NCI-H460 (cell line): Measurements from ENCODE around the gene ATP10B. TPM values are rescaled to one million over a fixed set of nuclear protein-coding genes. Genes with fewer than 3 reads are reported as not detected.

ENCODE experiments used
- DNase-seq: peaks from one replicate; pipeline ENCODE4 v3.0.0-alpha.2; 2016; ENCODE audit warnings: low read depth; ENCODE audit errors: extremely low read depth
- total RNA-seq: library from RNA; depleted of rRNA; stranded (reverse); fragments of >200 nt; shearing (Covaris generic); gene quantifications from 2 replicates; pipeline ENCODE4 v1.2.3, GENCODE V29; 2014

ATP10B gene
- total RNA-seq, 1 experiment from 2014 or later: not detected

DNA sequence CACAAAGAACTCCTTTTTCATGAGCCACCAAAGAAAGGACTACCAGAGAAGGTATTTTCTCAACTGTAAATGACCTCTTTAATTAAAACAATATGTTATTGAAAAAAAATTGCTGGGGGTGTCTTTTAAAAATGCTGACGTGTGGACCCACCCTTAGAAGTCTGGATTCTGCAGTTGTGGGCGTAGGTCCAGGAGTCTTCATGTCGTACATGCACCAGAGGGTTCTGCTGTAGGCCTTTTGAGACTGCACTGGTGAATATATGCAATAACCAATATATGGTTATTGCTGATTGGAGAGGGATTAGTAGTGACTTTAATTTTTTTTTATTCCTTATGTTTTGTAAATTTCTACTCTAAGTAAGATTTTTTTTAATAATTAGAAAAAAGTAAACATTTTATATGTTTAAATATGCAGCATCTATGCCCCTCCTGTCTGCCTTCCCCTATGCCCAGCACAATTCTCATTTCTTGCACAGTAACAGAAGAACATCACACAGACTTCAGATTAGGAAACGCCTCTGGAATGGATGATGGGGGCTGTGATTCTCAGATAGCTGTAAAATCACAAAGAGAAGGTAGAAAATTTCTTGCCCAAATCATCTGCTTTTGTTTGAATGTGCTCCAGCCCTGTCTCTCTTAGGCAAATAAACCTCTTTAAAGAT, 328.4 kb downstream of the ATP10B start:
- DNase-seq: no peak

DNA sequence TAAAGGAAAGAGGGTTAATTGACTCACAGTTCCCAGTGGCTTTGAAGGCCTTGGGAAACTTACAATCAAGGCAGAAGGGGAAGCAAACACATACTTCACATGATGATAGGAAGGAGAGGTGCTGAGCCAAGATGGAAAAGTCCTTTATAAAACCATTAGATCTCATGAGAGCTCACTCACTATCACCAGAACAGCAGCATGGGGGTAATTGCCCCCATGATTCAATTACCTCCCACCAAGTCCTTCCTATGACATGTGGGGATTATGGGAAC, 330.7 kb downstream of the ATP10B start:
- DNase-seq: no peak

DNA sequence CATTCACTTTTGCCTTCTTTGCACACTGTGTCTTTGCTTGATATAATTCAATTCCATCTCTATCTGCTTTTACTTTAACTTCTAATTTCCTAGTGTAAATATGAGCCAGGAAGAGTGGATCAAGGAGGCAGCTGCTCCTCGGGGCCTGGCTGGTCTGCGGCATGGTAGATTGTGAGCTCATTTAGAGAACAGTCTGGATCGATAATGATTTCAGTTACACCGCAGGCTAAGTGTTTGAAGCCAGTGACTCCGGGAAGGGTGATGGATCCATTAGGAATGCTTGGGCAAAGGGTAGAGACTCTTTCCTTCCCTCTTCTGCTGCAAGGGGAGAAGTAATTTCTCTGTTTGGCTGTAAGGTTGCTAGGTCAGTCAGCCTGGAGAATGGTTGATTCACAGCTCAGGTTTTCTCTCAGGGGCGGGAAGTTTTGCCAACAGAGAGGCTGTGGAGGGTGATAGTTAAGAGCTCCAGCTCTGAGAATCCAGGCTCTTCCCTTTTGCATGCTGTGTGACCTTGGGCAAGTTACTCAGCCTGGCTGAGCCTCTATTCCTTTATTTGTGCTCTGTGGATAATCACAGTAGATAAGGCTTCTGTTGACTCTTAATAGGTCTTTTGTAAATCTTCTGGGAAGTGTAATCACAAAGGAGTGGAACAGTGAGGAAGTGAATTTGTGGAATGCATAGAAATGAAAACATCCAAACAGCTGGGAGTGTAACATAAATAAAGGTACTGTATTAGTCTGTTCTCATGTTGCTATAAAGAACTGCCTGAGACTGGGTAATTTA, 331.2 kb downstream of the ATP10B start:
- no peak for DNase-seq

DNA sequence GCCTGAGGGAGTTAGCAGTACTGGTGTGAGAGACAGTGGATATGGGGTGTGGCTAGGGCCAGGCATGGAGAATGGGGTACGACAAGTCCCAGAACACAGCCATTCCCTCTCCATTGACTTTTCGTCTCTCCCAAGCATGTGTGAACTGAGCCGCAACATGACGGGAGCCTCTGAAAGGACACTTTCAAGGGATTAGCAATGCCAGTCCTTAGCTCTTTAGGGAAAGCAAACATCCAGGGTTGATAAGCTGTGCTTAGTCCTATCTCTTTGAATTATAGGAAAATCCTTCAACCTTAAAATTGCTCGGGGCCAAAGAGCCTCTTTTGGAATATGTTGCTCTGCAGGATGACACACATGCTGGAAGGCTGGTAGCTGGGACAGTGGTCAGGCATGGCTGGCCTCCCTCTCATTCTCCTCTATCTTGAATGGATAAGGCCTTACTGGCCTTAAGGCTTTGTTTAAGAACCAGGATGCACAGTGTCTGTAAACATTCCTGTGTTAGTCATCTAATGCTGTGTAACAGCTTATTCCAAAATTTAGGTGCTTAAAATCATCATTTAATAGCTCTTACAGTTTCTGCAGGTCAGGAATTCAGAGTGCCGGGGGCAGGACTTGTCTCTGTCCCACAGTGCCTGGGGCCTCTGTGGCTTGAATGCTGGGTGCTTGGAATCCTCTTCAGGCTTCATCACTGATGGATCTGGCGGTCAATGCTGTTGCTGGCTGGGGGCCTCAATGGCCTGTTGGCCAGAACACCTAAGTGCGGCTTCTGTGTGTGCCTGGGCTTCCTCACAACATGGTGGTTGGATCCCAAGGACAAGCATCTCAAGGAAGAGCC, 335.1 kb downstream of the ATP10B start:
- DNase-seq: no peak

DNA sequence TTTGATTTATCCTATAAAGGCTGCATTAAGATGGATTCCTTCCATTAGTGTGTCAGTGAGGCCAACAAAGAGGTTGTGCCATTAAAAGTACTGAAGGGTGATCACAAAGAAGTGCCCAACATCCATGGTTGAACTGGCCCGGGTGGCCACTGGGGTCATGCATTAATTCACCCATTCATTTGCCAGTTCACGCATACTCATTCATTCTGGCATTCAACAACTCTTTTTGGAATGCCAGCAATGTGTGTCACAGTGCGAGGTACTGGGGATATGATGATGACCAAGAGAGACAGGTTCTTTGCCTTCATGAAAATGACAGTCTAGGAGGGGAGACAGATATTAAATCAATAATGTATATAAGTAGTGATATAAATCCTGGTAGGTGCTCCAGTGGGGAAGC, 337.1 kb downstream of the ATP10B start:
- DNase-seq: no peak

DNA sequence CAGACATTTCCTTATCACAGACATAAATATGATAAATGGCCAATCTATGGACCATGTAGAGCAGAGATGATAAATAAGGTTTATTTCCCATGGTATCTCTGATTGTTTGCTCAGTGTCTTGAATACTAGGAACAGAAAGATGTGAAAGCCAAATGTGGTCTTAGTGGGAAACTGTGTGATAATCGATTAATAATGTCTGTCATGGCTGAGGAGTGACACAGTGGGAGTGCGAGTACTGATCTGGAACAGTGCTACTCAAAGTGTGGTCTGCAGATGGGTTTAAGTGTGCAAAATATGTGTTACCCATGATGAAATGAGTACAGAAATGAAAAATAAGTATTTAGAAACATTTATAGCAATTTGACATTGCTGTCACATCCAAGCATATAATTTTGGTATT, 337.8 kb downstream of the ATP10B start:
- no peak for DNase-seq

DNA sequence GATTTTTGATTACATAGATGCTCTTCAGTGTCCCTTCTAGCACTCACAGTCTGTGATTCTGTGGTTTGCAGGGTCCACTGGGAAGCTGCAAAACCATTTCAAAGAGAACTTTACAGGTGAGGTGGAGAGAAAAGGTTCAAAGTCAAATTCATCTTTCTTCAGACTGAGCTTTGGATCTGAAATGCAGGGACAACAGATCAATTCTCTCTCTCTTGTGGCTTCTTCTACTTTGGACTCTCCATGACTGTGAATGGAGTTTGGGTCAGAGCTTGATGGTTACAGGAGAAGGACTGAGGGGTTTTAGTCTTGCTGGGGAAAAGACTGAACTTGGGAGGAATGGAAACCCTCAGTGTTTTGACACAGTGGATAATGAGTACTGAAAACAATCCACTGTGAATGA, 338.5 kb downstream of the ATP10B start:
- DNase-seq: no peak
